HTR-8/SVneo (cell line): Measurements from ENCODE around the gene RABGGTA.
"Not testable (repeated sequence)": the region's sequence is repeated elsewhere in the genome, so short reads cannot be mapped to it uniquely, and the experiment has no call there.

Source experiments
- DNase-seq: peaks from one replicate; pipeline ENCODE4 v3.0.0; 2011; ENCODE audit warnings: low spot score, mixed read lengths; ENCODE audit not compliant: insufficient read length
- FAIRE-seq: peaks from 2 replicates; lab custom pipeline; 2011; peaks lifted over from hg19 to GRCh38; lab: Jason Lieb, UNC

The RABGGTA gene

DNA sequence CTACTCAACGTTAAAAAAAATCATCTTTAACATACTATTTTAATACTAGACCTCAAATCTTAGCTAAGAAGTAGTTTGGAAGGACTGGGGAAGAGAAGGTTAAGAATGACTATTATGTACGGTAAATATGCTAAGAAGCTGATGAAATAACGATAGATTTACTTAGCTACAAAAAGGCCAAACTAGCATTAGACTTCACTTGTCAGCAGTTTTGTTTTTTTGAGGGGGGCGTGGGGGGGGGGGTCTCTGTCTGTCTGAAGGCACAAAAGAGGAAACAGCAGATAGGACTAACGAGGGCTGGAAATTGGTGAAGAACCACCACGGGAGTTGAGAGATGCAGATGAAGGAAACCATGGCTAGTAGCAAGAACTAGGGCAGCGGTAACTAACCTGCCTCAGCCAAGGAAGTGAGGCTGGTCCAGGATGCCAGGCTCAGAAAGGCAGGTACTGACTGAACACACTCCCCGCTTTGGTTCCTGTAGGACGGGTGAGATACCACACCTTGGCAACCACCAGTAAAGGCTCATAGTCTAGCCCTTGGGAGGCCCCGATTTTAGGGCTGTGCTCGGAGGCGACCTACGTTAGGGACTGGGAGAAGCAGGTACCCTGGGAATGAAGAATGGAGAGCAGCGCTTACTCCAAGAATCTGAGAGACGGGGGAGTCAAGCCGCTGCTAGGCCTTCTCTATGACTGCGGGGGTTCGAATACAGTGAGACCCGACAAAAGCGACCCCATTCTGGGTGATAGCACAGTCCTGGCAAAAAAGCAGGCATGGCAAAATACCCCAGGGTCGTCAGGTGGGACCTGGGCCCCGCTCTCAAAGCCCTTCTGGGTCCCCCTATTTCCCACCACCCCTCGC lies 39.9 kb downstream of the RABGGTA start:
- DNase-seq (no peak), FAIRE-seq (no peak)

DNA sequence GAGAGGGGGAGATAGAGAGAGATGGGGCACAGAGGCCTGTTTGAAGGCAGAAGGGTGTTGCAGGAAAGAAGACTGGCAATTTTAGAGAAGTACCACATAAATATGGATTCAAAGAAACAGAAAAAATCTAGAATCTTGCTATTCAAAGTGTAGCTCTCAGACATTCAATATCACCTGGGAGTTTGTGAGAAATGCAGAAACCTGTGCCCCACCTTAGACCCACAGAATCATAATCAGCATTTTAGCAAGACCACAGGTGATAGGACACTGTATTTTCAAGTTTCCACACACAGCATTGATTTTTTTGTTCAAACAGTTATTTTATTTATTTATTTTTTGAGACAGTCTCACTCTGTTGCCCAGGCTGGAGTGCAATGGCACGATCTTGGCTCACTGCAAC lies 42.5 kb downstream of the RABGGTA start:
- DNase-seq (no peak), FAIRE-seq (no peak)

DNA sequence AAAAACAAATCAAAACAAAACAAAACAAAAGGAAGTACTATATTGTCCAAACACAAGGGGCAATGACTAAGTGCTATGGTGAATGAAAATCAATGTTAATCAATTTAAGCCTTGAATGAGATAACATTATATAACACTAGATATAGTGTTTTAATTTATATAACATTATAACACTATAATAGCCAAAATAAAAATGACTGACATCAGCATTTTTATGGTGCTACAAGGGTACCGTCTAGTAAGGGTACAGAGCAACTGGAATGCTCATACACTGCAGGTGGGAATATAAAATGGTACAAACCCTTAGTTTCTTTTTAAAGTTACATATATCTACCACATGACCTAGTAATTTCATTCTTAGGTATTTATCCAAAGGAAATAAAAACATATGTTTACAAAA lies 44.9 kb downstream of the RABGGTA start:
- FAIRE-seq (no peak), DNase-seq (no peak)

DNA sequence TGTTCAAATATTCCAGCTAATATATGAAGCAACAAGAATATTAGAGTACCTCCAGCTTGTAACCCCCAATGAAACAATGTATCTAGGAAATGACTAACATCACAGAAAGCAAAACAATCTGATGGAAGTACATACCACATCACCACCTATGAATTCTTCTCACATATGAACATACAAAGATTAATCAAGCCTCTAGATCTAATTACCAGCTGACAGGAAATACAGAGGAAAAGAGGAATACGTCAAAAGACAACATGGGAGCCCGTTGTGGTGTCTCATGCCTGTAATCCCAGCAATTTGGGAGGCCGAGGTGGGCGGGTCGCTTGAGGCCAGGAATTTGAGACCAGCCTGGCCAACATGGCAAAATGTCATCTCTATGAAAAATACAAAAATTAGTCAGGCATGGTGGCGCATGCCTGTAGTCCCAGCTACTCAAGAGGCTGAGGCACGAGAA lies 46.8 kb downstream of the RABGGTA start:
- FAIRE-seq (no peak), DNase-seq (no peak)

DNA sequence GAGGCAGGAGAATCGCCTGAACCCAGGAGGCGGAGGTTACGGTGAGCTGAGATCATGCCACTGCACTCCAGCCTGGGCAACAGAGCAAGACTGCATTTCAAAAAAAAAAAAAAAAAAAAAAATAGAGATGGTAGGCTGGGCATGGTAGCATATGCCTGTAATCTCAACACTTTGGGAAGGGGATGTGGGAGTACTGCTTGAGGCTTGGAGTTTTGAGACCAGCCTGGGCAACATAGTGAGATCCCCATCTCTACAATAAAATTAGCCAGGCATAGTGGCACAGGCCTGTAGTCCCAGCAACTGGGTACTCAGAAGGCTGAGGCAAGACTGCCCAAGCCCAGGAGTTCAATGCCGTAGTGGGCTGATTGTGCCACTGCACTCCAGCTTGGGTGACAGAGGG lies 48.4 kb downstream of the RABGGTA start:
- DNase-seq, FAIRE-seq: not testable (repeated sequence)

DNA sequence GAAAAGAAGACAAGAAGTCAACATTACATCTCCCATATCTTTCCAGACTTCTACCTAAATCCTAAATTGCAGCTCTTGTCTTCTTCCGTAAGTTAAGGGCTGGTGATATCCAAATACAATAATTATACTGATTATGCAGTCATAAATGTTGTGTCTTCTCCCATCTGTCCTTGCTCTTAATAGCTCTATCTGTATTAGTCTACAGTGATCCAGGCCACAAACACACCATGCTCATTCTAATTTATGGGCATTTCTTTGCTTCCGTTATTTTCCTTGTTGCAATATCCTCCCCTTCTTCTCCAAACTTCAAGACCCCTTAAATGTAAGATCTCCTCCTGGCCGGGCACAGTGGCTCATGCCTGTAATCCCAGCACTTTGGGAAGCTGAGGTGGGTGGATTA lies 51.9 kb downstream of the RABGGTA start:
- DNase-seq (no peak), FAIRE-seq (no peak)

DNA sequence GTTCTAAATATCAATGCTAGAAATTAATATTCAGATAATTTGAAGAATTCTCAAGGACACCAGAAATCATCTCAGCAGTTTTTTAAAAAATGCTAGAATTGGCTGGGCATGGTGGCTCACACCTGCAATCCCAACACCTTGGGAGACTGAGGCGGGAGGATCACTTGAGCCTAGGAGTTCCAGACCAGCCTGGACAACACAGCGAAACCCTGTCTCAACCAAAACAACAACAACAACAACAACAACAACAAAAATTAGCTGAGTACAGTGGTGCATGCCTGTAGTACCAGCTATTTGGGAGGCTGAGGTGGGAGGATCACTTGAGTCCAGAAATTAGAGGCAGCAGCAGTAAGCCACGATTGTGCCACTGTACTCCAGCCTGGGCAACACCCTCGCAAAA lies 52.3 kb downstream of the RABGGTA start:
- FAIRE-seq (no peak), DNase-seq (no peak)

DNA sequence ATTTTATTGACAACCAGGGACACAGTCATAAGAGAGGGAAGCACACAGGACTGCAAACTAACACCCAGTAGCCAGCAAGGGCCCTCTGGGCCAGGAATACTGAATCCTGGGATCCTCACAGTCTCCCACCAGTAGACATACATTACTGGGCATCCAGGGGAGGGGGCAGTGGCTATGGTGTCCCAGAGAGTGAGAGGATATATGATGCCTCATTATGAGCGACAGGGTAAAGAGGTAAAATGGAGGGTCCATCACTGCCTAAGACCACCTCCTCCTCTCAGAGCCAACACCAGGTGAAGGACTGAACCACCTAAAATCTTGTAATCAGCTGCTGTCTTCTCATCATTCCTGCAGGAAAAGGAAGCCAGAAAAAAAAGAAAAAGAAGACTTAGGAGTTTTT lies 54.5 kb downstream of the RABGGTA start:
- FAIRE-seq, DNase-seq: not testable (repeated sequence)

DNA sequence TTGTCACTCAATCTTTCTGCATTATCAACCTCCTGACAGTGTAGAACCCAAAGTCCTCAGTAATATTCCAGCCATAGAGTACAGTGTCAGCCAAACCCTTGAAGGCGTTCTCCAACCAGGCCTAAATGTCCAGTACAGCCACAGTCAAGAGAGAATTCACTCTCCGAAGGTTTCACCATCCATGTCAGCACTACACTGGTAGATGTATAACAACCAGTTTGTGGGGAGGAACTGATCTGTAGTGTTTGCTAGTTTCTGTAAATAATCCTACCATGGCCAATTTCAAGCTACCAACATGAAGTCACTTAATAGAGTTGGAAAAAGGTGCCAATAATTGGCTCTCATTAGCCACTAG lies 55.1 kb downstream of the RABGGTA start:
- FAIRE-seq, result no peak
- no peak for DNase-seq
